ENCODE results near the gene SPATA6L. TPM values are rescaled to one million over a fixed set of nuclear protein-coding genes. Genes with fewer than 3 reads are reported as not detected.

Gene SPATA6L
- total and polyA plus RNA-seq, 2 experiments from 2014 or later, result 1.7 to 1.9 TPM

GRCh38 chr9:4622016-4622415 is 44.3 kb downstream of the SPATA6L start (continued):
- TF ChIP-seq CTCF (conservative IDR thresholded peaks at IDR 0.05; ENCODE audit: low read depth in 2 of 2), result no peak
- TF ChIP-seq REST (IDR thresholded peaks at IDR 0.05; ENCODE audit: unreplicated experiment), result no peak

- Mint-ChIP-seq H3K27ac (peak overlapping the region; percentile 87), H3K4me1 (peaks cover 40% of the 10 kb centered on the region), H3K27me3 (ENCODE audit: insufficient read depth, low read depth, poor library complexity) (no peaks in the 10 kb centered on the region), H3K4me3 (no peak overlapping the region), H3K9me3 (no peaks in the 10 kb centered on the region), H3K36me3 (ENCODE audit: low read depth) (no peaks in the 10 kb centered on the region)
- Histone ChIP-seq H3F3A (replicated peaks; ENCODE audit: low read depth) (no peaks in the 10 kb centered on the region), H3K4me2 (no peak overlapping the region), H3K36me3 (ENCODE audit: insufficient read depth) (no peaks in the 10 kb centered on the region), H3K4me3 (no peak overlapping the region), H2AFZ (no peak overlapping the region; the same call in 1 of the 2 replicates), H3K27me3 (ENCODE audit: insufficient read depth) (no peaks in the 10 kb centered on the region), H3K4me1 (ENCODE audit: insufficient read depth) (peaks cover 20% of the 10 kb centered on the region), H3K9me2 (ENCODE audit: insufficient read depth) (no peaks in the 10 kb centered on the region), H4K20me1 (replicated peaks; ENCODE audit: insufficient read depth) (no peaks in the 10 kb centered on the region), H3K79me2 (replicated peaks; ENCODE audit: insufficient read depth) (no peaks in the 10 kb centered on the region), H3K27ac (ENCODE audit: low read depth) (peak overlapping the region; percentile 1; the same call in 1 of the 2 replicates)
- ATAC-seq (peak; percentile 72), DNase-seq (ENCODE audit: low spot score) (peak; percentile 66)
- TF ChIP-seq ZNF462 (CRISPR knock-in tag; IDR thresholded peaks at IDR 0.05), result peak; percentile 49; the same call in 1 of the 2 replicates
- no peak for TF ChIP-seq ZNF114 (CRISPR knock-in tag; IDR thresholded peaks at IDR 0.05)
- peak; percentile 68; the same call in 1 of the 2 replicates for TF ChIP-seq CREB1 (CRISPR knock-in tag; IDR thresholded peaks at IDR 0.05; ENCODE audit: low read depth)
Measured at GRCh38 chr9:4620881-4621555, 45.3 kb downstream of the SPATA6L start.
